AG20443 (cell line): ENCODE data around the gene SLITRK2.

Experiments
- DNase-seq: peaks from one replicate; pipeline ENCODE4 v3.0.0; 2012; ENCODE audit warnings: low spot score, mixed read lengths

SLITRK2 gene

GRCh38 chrX:145817331-145818185 lies at the start of gene SLITRK2:
TSS of gene SLITRK2 (plus strand) at chrX:145817829. CDS start at chrX:145822426, 4,597 bp downstream.
- DNase-seq: peak; percentile 11

- no peak for DNase-seq
These were observed 44.6 kb upstream of the SLITRK2 start for GRCh38 chrX:145773006-145773405.

- DNase-seq: no peak
These were observed 25.3 kb upstream of the SLITRK2 start for GRCh38 chrX:145792281-145792680.

GRCh38 chrX:145803508-145803907 lies 14.1 kb upstream of the SLITRK2 start:
- no peak for DNase-seq

GRCh38 chrX:145813081-145813480 lies 4.5 kb upstream of the SLITRK2 start:
- DNase-seq: no peak

- no peak for DNase-seq
These were observed 871 bp upstream of the SLITRK2 start for GRCh38 chrX:145816601-145817315.

GRCh38 chrX:145818186-145819113 lies 821 bp downstream of the SLITRK2 start:
- no peak for DNase-seq

- DNase-seq: no peak
These were observed 3.2 kb downstream of the SLITRK2 start for GRCh38 chrX:145820825-145821224.

- no peak for DNase-seq
These were observed 3.8 kb downstream of the SLITRK2 start for GRCh38 chrX:145821291-145821897.

- DNase-seq: no peak
These were observed 4.4 kb downstream of the SLITRK2 start for GRCh38 chrX:145821898-145822571.

GRCh38 chrX:145823132-145823531 lies 5.5 kb downstream of the SLITRK2 start:
- DNase-seq: no peak

GRCh38 chrX:145825896-145826295 lies 8.3 kb downstream of the SLITRK2 start:
- no peak for DNase-seq

- DNase-seq: no peak
These were observed 8.8 kb downstream of the SLITRK2 start for GRCh38 chrX:145826466-145826865.

GRCh38 chrX:145832796-145833195 lies 15.2 kb downstream of the SLITRK2 start:
- DNase-seq: no peak

GRCh38 chrX:145840531-145840930 lies 22.9 kb downstream of the SLITRK2 start:
- DNase-seq: no peak

- DNase-seq: no peak
These were observed 25.7 kb downstream of the SLITRK2 start for GRCh38 chrX:145843146-145843904.

GRCh38 chrX:145844886-145845285 lies 27.3 kb downstream of the SLITRK2 start:
- DNase-seq: no peak

- DNase-seq: no peak
These were observed 30.8 kb downstream of the SLITRK2 start for GRCh38 chrX:145848448-145848847.

GRCh38 chrX:145848857-145849256 lies 31.2 kb downstream of the SLITRK2 start:
- no peak for DNase-seq

GRCh38 chrX:145853181-145853580 lies 35.6 kb downstream of the SLITRK2 start:
- no peak for DNase-seq
